GM13976 (cell line): Measurements from ENCODE around the gene EMILIN1.
A peak's percentile ranks its signal among the peaks of the same experiment; 100 is the strongest.

Source experiments
- DNase-seq: peaks from one replicate; pipeline ENCODE4 v3.0.0; 2012; ENCODE audit warnings: low spot score
- in situ Hi-C: fragments of 300-500 bp; cut with MboI; formaldehyde crosslinking; loops from one replicate; pipeline ENCODE4 v1.12.0; 2022; ENCODE audit warnings: low sequenced_read_pairs, mixed read lengths, inconsistent platforms; ENCODE audit not compliant: unreplicated experiment
- TF ChIP-seq, protein P1 (sequence below): IDR thresholded peaks from 2 replicates; pipeline ENCODE4 v1.5.1; 2012; ENCODE audit warnings: borderline replicate concordance, mild to moderate bottlenecking; ENCODE audit not compliant: insufficient read depth; ENCODE audit errors: extremely low read depth, missing control alignments, control extremely low read depth

The EMILIN1 gene

DNA sequence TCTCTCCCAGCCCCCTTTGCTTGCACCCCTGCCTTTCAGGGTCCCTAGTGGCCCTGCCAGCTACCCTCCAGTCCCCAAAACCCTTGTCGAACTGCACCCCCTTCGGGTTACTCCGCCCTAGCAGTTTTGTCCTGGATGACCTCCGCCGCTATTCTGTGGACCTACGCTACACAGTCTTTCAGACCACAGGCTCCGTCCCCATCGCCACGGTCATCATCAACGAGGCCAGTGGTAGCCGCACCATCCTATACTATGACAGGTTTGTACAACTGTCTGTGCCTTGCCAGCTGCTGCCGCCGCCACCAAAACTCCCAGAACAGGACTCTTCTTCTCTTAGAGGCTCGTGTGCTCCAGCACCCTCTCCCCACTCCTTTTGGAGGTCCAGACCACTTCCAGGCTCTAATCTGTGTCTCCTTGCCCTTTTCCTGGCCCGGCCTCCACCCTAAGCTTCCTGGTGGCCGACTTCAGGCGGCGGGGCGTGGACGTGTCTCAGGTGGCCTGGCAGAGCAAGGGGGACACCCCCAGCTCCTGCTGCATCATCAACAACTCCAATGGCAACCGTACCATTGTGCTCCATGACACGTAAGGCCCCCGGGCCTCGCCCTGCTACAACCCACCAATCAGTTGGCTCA, 16.1 kb downstream of the EMILIN1 start:
- TF ChIP-seq, protein P1, sequence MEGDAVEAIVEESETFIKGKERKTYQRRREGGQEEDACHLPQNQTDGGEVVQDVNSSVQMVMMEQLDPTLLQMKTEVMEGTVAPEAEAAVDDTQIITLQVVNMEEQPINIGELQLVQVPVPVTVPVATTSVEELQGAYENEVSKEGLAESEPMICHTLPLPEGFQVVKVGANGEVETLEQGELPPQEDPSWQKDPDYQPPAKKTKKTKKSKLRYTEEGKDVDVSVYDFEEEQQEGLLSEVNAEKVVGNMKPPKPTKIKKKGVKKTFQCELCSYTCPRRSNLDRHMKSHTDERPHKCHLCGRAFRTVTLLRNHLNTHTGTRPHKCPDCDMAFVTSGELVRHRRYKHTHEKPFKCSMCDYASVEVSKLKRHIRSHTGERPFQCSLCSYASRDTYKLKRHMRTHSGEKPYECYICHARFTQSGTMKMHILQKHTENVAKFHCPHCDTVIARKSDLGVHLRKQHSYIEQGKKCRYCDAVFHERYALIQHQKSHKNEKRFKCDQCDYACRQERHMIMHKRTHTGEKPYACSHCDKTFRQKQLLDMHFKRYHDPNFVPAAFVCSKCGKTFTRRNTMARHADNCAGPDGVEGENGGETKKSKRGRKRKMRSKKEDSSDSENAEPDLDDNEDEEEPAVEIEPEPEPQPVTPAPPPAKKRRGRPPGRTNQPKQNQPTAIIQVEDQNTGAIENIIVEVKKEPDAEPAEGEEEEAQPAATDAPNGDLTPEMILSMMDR: no peak
- DNase-seq: no peak
- in situ Hi-C loops: loop anchor here (10.0 kb wide), 1 partner anchor 100 kb away; no protein-coding TSS in a partner anchor

DNA sequence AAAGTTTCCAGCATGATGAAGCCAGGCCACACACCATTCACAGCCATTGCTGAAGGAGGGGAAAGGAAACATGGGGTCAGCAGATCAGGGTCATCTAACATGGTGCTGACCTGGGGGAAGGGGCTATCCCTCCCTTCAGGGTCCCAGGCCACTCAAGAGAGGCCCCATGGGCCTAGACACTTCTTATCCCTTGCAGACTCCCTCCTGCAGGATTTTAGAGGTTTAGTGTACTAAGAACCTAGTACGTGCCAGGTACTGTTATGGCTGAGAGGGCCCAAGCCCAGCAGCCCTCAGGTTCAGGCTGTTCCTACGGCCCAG, 17.0 kb downstream of the EMILIN1 start:
- in situ Hi-C loops: loop anchor here (10.0 kb wide), 1 partner anchor 99 kb away; no protein-coding TSS in a partner anchor
- TF ChIP-seq, protein P1: no peak
- no peak for DNase-seq

DNA sequence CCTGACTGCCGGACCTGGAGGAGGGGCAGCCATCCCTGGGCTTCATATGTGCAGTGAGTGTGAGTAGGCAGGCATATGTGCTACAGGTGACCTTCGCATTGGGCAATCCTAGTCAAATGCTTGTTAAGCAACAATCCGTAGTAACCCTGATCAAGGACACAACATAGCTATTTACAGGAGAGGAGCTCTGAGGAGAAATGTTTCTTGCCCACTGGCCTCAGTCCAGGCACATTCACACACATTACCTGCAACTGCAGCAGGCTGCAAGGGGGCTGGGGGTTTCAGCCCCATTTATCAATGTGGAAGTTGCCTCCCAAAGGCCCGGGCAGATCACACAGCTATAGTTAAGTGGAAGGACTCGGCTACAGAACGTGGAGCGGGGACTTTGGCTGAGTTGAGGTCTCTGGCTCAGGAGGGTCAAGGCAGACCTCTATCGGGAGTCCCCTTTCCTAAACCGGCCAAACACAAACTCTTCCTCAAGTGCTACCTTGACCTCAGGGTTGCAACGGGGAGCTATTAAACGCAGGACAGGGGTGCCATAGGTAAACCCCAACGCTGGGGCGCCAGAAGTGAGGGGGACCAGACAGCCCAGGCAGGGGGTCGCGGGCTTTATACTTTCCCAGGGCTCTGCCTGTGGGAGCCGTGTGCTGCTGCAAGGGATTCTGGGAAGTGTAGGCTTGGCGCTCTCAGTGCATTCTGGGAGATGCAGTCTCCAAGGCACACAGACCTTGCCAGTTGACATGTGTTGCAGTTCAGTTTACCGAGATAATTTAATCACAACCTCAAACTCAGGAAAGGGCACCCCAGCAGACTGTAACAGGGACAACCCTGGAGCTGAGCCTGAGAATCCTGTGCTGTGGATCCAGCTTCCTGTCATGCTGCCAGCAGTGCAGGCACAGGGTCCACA, 17.6 kb downstream of the EMILIN1 start:
- in situ Hi-C loops: loop anchor here (10.0 kb wide), 1 partner anchor 99 kb away; no protein-coding TSS in a partner anchor
- DNase-seq: peak; percentile 86
- TF ChIP-seq, protein P1: no peak

DNA sequence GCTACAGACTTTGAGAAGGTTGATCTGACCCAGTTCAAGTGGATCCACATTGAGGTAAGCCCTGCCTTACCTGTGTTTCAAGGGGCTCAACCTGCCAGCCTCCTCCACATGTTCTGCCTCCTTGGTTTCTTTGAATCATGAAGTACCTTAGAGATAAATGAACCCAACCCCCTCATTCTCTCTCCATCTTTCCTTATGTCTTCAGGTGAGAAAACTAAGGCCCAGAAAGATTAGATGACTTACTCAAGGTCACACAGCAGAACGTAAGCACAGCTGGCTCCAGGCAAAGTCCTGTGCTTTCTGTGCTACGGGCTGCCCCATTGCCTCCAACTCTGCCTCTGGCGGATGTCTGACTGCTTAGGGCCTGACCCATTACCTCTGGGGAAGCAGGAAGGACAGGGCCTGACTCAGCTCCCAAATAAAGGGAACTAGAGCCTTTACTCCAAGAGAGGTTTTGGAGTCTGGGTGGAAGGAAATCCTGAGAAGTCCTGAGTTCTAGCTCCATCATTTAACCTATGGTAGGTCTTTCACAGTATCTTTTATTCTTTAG, 18.4 kb downstream of the EMILIN1 start:
- no peak for DNase-seq
- TF ChIP-seq, protein P1: no peak
- in situ Hi-C loops: loop anchor here (10.0 kb wide), 1 partner anchor 98 kb away; no protein-coding TSS in a partner anchor

DNA sequence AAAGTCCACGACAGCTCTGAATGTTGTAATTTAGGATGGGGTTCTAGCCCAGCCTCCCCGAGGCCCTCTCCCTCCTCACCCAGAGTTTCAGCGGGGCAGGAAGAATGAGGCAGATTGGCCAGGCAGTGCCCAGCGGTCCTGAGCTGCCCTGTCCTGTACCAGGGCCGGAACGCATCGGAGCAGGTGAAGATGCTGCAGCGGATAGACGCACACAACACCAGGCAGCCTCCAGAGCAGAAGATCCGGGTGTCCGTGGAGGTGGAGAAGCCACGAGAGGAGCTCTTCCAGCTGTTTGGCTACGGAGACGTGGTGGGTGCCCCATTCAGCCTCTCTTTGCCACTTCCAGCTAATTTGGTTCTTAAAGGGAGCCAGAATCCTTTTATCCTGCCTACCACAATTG, 18.9 kb downstream of the EMILIN1 start:
- in situ Hi-C loops: loop anchor here (10.0 kb wide), 1 partner anchor 97 kb away; no protein-coding TSS in a partner anchor
- TF ChIP-seq, protein P1: no peak
- no peak for DNase-seq

DNA sequence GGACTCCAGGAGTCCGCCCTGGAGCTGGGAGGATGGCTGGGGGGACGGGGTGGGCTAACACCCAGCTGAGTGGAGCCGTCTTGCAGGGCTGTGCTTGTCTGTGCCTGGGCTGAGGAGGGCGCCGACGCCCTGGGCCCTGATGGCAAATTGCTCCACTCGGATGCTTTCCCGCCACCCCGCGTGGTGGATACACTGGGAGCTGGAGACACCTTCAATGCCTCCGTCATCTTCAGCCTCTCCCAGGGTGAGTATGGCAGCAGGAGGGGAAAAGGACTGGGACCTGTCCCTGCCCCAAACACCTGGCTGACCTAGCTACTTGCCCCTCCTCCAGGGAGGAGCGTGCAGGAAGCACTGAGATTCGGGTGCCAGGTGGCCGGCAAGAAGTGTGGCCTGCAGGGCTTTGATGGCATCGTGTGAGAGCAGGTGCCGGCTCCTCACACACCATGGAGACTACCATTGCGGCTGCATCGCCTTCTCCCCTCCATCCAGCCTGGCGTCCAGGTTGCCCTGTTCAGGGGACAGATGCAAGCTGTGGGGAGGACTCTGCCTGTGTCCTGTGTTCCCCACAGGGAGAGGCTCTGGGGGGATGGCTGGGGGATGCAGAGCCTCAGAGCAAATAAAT, 21.0 kb downstream of the EMILIN1 start:
- in situ Hi-C loops: loop anchor here (10.0 kb wide), 1 partner anchor 95 kb away; no protein-coding TSS in a partner anchor
- no peak for DNase-seq
- TF ChIP-seq, protein P1: no peak
